HG02884 (cell line): ENCODE data around the gene C15orf39.
"Not testable (repeated sequence)": the region's sequence is repeated elsewhere in the genome, so short reads cannot be mapped to it uniquely, and the experiment has no call there.

Source experiments
- ATAC-seq: cut with Tn5 transposase; IDR thresholded peaks from one replicate; pipeline ENCODE4 v1.9.1; 2021; ENCODE audit warnings: mild to moderate bottlenecking, moderate library complexity; ENCODE audit not compliant: unreplicated experiment

The C15orf39 gene

GRCh38 chr15:75209289-75209676, 7.6 kb downstream of the C15orf39 start:
- no peak for ATAC-seq

GRCh38 chr15:75210811-75211230, 9.1 kb downstream of the C15orf39 start:
- ATAC-seq: no peak

DNA sequence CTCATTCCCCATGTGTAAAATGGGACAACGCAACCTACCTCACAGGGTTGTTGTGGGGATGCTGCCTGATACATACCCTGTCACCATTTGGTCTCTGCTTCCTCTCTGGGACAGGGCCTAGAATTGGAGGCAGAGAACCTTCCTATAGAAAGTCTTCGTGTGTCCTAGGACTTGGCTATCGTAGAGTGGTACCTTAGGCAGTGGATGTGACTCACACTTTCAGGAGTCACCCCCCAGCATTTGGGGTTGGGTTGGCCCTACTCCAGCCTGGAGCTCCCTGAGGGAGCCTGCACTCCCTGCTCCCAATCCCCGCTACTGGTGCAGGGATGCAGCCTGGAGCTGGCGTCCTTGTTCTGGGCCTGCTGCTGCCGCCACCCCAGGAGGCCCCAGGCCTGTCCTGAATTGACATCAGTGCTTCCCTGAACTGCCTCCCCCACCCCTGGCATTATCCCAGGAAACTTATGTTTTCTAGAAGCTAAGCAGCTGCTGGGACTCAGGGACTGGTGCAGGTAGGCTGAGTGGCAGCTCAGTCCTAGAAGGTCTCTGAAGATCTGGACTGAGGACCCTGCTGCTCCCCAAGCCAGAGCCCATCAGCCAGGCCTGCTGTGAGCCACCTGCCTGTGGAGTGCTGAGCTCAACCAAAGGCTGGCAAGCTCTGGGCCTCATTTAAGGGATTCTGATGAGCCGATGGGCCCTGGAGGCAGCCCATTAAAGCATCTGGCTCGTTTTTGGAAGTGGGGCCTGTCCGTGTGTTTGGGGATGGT, 9.9 kb downstream of the C15orf39 start:
- no peak for ATAC-seq

GRCh38 chr15:75212200-75212858, 10.6 kb downstream of the C15orf39 start:
- ATAC-seq: no peak

- no peak for ATAC-seq
Measured at GRCh38 chr15:75213212-75213767, 11.6 kb downstream of the C15orf39 start.

- no peak for ATAC-seq
Measured at GRCh38 chr15:75213768-75214221, 12.1 kb downstream of the C15orf39 start.

DNA sequence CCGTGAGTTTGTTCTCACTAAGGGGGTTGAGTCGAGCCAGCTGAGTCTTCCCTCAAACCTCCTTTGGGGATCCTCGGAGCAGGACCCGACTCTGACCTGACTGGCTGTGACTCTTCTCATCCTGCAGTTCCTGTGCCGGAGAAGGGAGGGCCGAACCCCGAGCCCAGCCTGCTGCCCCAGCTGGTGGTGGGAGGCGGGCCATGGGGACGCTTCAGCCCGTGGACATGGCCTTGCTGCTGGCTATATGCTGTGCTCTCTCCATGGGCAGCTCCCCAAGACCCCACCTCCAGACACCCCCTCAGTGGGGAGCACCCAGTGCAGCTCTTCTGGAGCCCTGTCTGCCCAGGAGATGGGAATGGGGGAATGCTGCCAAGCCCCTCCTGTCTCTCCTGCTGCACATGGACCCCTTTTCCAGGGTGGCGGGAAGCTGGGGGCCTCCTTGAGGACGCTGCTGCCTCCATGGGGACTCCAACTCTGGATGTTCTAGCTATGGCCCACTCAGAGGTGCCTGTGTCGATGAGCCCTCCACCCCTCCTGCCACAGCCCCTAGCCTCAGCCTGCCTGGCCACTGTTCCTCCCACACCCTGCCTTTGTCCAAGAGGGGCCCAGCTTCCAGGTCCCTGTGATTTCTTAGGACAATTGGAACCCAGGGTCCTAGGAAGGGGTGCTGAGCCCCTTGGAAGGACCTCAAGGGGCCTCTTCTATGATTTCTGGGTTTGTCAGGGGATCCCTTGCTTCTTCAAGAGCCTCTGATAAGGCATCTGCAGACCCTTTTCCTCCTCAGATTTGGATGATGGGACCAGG, 12.8 kb downstream of the C15orf39 start:
- ATAC-seq: no peak

DNA sequence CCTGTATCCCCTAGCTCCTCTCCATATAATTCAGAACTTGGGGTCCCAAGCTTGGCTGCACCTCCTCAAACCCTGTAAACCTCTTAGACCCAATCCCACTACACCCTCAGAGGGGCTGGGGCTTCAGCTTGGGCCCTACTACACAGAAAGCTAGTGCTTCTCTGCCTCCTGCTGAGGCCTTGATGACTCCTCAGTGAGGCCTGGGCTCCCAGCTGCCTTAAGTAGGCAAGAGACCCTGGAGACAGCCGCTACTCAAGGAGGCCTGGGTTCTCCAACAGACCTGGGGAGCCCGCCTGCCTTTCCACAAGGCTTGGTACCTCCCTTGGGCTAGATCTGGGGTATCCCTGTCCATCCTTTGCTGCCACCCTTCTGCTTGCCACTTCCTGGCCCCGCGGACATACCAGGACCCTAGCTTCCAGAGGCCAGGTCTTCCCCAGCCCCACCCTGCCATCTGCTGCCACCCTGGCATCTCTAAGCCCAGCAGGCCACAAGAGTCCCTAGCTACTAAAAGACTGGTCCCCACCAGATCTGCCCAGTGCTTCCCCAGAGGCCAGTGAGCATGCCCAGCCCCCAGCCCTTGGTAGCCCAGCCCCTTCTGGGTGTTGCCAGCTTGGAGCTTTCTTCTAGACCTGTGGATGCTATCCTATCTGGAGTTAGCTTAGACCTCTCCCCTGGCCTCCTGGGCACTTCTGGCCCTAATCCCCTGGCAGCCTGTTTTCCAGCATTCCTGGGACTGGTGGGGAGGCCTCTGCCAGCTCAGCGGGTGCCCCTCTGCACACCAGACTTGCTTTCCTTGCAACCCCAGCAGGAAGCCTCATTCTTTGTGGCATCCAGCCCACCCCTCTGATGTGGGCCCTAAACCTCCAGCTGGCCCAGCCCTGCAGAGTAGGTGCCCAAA, 13.7 kb downstream of the C15orf39 start:
- no peak for ATAC-seq

- no peak for ATAC-seq
Measured at GRCh38 chr15:75217012-75217411, 15.3 kb downstream of the C15orf39 start.

DNA sequence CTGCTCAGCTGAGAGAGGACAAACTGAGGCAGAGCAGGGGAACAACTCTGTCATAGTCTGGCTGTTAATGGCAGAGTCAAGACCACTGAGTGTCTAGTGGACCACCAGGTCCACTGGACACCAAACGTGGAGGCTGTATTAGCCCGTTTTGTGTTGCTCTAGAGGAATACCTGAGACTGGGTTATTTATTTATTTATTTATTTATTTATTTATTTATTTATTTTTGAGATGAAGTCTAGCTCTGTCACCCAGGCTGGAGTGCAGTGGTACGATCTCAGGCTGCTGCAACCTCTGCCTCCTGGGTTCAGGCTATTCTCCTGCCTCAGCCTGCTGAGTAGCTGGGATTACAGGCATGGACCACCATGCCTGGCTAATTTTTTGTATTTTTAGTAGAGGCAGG, 15.9 kb downstream of the C15orf39 start:
- not testable (repeated sequence) for ATAC-seq

GRCh38 chr15:75219507-75219929, 17.8 kb downstream of the C15orf39 start:
- not testable (repeated sequence) for ATAC-seq

DNA sequence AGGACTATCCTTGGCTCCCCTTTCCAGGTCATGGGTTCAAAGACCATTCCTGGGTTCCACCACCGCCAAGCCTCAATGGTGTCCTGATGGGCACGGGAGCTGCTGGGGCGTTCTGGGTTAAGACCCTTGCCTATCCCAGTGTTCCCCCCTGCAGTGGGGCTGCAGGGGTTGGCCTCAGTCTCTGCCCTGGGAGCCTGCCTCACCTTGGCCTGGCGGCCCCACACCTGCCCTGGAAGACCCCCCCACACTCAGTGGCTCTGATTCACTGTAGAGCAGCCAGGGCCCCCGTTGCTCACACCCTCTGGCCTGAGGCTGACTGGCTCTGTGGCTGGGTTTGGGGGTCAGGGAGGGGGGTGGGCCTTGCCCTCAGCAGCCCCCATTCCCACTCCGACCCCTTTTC, 22.0 kb downstream of the C15orf39 start:
- ATAC-seq: no peak

GRCh38 chr15:75224281-75224680, 22.6 kb downstream of the C15orf39 start:
- no peak for ATAC-seq

DNA sequence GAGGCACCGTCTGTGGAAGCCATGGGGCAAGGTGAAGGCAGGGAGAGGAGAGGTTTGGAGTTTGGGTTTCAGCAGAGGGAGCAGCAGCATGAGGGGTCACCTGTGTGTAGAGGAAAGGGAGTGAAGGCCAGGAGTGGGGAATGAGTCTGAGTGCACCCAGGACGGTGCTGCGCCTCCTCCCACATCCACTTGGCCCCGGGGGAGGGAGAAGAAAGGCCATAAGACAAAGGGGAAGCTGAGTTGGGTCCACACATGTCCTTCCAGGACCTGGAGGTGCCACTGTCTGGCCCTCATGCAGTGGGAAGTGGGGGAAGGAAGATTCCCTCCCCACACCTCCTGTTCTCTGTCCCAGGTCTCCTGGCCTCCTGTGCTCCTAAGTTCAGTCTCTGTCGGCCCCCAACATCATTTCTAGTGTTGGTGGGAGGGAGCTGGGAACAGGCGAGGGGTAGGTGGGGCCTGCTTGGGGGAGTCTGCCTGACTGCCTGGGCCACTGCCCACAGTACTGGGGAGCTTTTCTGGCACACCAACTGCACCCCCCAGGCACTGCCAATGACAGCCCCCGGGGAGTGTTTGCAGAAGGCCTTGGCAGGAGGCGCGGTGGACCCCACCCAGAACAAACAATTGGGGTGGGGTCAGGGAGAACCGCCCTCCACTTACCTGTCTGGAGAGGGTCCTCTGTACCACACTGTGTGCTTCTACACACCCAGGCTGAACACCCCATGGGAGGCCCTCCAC, 23.6 kb downstream of the C15orf39 start:
- ATAC-seq: not testable (repeated sequence)

GRCh38 chr15:75225951-75226732, 24.5 kb downstream of the C15orf39 start:
- ATAC-seq: no peak

DNA sequence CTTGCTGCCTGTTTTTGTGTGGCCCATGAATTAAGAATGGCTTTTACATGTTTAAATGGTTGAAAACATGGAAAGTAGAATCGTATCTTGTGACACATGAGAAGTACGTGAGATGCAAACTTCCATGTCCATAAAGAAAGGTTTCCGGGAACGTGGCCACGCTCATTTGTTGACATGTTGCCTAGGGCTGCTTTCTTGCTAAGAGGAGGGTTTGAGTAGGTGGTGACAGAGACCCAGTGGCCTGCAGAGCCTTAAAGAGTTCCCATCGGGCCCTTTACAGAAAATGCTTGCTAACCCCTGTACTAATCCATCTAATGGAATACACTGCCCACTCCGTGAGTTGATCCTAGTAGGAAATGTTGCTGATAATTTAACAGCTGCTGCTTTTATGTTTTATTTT, 25.4 kb downstream of the C15orf39 start:
- ATAC-seq: not testable (repeated sequence)

GRCh38 chr15:75227663-75228280, 26.1 kb downstream of the C15orf39 start:
- ATAC-seq: no peak

- ATAC-seq: no peak
Measured at GRCh38 chr15:75228787-75229186, 27.1 kb downstream of the C15orf39 start.
